Measurements from ENCODE around the gene SIGMAR1.

GRCh38 chr9:34630402-34631154 is 7.0 kb downstream of the SIGMAR1 start:
- TF ChIP-seq CTCF (IDR thresholded peaks at IDR 0.05; ENCODE audit: low read depth, low read length, missing input control) (no peak), ZBTB33 (IDR thresholded peaks at IDR 0.05) (no peak), EGR1 (IDR thresholded peaks at IDR 0.05; ENCODE audit: low read depth in 2 of 2) (no peak), REST (IDR thresholded peaks at IDR 0.05) (peak; percentile 52), TAF1 (conservative IDR thresholded peaks at IDR 0.05) (no peak), YY1 (IDR thresholded peaks at IDR 0.05) (peak; percentile 29), SP1 (IDR thresholded peaks at IDR 0.05) (peak; percentile 78), RAD21 (IDR thresholded peaks at IDR 0.05) (no peak), MAX (IDR thresholded peaks at IDR 0.05) (no peak), RXRA (IDR thresholded peaks at IDR 0.05) (peak; percentile 18 to 52)

Measured in liver (tissue), 3 donors.